GM12874 (cell line): ENCODE data around the gene LRFN3.

Experiments
- TF ChIP-seq, protein P1 (sequence below): IDR thresholded peaks from 2 replicates; pipeline ENCODE4 v1.5.1; 2011; ENCODE audit warnings: low read depth, mild to moderate bottlenecking, control low read depth, low read length, moderate library complexity; ENCODE audit not compliant: insufficient read depth

LRFN3 gene

DNA sequence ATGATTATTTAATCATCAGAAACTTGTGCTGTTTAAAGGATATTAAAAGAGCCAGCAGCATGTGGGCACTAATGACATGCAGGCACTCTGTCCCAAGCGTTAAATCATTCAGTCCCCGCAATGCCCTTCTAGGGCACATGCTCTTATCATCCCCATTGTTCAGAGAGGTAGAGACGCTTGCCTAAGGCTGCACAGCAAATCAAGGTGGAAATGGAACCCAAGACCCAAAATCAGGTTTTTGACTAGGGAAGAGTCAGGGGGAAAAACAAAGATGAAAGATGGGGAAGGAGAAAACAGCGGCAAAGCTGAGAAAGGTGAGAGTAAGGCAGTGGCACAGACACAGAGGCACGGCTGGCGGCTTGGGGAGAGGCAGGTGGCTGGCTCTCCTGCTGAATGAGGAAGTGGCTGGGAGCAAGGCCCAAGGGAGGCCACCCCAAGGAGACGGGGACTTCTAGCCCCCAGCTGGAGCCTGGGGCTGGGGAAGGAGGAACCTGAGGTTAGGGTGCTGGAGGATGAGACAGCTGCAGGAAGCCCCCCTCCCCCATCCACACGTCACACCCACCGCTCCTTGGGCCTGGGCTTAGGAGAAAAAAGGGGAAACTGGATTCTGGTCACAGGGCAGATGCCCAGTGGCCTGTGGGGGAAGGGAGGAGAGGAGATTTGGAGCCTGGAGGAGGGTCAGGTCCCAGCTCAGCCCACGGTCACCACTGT lies 27.0 kb upstream of the LRFN3 start:
- TF ChIP-seq, protein P1, sequence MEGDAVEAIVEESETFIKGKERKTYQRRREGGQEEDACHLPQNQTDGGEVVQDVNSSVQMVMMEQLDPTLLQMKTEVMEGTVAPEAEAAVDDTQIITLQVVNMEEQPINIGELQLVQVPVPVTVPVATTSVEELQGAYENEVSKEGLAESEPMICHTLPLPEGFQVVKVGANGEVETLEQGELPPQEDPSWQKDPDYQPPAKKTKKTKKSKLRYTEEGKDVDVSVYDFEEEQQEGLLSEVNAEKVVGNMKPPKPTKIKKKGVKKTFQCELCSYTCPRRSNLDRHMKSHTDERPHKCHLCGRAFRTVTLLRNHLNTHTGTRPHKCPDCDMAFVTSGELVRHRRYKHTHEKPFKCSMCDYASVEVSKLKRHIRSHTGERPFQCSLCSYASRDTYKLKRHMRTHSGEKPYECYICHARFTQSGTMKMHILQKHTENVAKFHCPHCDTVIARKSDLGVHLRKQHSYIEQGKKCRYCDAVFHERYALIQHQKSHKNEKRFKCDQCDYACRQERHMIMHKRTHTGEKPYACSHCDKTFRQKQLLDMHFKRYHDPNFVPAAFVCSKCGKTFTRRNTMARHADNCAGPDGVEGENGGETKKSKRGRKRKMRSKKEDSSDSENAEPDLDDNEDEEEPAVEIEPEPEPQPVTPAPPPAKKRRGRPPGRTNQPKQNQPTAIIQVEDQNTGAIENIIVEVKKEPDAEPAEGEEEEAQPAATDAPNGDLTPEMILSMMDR: no peak

DNA sequence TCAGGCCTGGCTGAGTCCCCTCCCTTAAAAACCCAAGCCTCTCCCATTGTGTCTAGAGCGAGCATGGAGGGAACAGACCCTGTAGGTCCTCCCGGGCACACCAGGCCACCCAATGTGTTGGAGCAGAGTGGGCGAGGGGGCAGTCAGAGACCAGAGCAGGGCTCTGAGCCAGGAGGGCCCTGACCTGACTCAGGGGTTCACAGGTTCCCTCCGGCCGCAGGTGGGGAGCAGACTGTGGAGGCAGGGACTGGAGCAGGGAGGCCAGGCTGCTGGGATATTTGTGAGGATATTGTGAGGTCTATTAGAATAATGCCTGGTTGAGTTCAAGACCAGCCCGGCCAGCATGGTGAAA lies 26.5 kb upstream of the LRFN3 start:
- TF ChIP-seq, protein P1: no peak

DNA sequence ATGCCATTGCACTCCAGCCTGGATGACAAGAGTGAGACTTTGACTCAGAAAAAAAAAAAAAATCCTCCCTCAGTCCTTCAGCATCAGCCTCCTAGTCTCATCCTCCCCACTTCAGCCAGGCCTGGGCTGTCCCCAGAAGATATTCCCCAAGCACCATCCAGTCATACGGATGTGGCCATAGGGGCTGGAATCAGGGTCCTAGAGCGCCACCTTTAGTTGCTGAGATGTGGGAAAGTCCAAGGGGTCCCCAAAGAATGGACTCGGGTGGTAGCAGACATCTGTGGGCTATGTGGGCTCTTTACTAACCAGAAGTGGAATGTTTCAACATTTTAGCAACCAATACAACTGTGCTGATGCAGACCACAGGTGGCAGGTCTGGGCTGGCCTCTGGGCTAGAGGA lies 25.0 kb upstream of the LRFN3 start:
- TF ChIP-seq, protein P1: no peak

DNA sequence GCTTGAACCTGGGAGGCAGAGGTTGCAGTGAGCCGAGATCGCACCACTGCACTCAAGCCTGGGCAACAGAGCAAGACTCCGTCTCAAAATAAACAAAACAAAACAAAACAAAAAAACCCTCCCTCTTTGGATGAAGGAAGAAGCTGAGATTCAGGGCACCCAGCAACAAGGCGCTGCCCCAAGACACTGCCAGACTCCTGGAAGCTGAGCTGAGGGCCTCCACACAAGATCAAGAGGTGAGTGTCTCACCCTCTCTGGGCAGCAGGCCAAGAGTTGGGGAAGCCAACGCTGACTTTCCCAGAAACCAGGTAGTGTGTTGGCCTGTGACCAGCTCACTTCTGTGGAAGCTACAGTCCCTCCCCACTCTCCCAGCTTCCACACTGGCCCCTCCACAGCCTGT lies 24.4 kb upstream of the LRFN3 start:
- TF ChIP-seq, protein P1: no peak

DNA sequence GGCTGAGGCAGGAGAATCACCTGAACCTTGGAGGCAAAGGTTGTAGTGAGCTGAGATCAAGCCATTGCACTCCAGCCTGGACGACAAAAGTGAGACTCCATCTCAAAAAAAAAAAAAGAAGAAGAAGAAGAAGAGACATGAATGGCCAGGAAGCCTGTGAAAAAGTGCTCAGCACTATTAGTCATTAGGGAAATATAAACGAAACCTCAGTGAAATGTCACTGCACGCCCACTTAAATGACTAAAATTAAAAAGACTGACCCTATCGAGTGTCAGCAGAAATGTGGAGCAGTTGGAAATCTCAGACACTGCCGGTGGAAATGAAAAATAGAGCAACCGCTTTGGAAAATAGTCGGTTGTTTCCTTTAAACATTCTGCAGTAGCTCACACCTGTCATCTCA lies 22.6 kb upstream of the LRFN3 start:
- TF ChIP-seq, protein P1: no peak

DNA sequence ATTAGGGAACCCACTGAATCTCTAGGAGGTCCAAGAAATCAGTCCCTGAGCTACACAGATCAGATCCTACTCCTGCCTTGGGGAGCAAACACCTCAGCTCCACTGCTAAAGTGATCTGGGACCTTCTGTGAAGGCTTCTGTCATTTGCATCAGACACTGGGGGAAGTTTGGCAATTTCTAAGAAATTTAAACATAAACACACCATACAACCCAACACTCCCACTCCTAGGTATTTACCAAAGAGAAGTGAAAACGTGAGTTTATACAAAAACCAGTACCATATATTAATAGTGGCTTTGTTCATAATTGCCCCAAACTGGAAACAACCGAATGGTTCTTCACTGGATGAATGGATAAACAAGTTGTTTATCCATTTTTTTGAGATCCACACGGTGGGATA lies 20.7 kb upstream of the LRFN3 start:
- TF ChIP-seq, protein P1: no peak

DNA sequence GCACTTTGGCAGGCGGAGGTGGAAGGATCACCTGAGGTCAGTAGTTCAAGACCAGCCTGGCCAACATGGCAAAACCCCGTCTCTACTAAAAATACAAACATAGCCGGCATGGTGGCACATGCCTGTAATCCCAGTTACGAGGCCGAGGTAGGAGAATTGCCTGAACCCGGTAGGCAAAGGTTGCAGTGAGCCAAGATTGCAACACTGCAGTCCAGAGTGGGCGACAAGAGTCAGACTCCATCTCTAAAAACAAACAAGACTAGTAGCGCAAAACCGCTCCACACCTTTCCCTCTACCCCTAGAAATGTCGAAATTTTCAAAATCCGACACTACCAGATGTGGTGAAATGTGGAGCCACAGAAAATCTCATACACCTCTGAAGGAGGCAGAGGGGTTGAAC lies 16.9 kb upstream of the LRFN3 start:
- TF ChIP-seq, protein P1: no peak
